ENCODE results near the gene BMP5. TPM values are rescaled to one million over a fixed set of nuclear protein-coding genes. Genes with fewer than 3 reads are reported as not detected.

BMP5 gene
- total RNA-seq, 2 donors from 2014 or later: not detected

DNA sequence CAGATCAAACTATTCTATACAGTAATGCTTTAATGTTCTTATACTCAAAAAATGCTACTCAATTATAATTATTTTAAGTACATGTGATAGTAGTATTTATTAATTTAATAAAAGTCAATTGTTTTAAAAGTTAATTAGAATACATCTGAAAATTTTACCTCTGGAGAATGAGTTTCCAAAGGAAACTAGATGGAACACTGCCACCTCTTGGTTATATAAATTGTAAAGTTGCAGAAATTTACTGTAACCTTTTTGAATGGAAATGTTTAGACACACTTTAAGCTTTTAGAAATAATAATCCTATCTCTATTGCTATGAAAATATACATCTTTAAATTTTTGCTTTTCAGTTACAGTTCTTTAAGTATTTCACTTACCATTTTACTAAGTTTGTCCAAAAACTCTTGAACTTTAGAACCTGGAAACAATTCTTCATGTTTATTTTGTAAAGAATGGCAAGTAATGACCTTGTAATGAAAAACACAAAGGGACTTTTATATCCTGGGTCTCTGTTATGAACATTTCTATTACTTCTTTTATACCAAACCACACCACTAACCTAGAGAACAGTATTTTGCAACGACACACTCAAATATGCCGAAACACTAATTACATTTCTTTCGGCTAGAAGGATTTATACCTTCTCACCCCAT lies 10.9 kb upstream of the BMP5 start:
- DNase-seq (ENCODE audit: low spot score in 2 of 2): no peak
- no peaks in the 10 kb centered on the region for H3K9me3 Mint-ChIP-seq
- ATAC-seq: no peak
- no peaks in the 10 kb centered on the region for H3K36me3 Mint-ChIP-seq
- no peak overlapping the region for H3K27ac Mint-ChIP-seq

DNA sequence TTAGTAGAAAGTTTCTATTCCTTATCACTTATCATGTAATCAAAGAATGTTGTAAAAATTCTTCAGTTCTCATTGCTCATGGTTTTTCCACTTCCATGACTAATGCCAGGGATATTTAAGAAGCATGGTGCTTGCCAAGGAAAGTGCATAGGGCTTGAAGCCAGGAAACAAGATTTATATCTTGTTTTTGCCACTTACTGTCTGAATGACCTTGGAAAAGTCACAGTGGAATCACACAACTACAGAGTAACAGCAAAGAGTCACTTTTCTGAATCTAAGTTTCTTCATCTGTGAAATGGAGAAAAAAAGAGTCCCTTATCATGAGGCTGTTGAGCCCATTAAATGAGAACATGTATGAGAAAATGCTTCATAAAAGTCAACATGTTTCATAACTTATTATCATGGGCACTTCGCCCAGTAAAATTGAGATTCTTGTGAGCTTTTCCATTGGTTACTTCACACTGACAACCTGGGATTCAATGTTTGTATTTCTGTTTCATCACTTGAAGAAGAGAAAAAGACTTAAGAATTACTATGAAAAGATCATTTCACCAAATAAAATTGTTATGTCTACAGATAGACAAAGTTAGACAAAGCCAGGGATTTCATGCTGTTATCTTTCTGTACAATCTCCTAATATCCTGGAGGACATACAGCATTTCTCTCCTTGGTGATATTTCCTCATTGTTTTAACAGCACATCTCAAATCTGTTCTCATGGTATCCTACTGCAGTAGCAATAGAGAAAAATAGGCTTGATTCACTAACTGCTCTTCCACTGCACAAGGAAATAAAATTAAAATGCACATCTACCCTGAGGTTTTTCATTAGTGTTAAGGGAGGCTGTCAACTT lies 7.6 kb upstream of the BMP5 start:
- peaks cover 0 to 4% of the 10 kb centered on the region in 2 donors for H3K9me3 Mint-ChIP-seq
- ATAC-seq (no peak), DNase-seq (ENCODE audit: low spot score in 2 of 2) (no peak)
- H3K36me3 Mint-ChIP-seq: no peaks in the 10 kb centered on the region
- no peak overlapping the region for H3K27ac Mint-ChIP-seq

DNA sequence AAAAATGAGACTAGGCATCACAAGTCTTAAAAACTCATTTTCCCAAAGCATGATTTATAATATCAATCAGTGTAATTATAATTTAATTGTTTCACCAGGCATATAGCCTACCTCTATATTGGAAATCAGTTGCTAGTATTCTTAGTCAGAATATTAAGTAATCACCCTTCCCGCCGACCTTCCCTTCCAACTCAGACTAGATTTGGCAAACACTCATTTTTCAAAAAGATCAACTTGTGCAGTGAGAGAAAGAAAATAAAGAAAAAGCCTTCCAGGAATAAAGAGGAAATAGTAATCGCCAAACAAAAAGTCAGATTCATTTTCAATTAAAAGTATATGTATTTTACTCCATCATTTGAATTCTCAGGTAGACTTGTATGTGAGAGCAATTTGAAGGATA lies 1.9 kb upstream of the BMP5 start:
- no peak overlapping the region for H3K27ac Mint-ChIP-seq
- ATAC-seq (no peak), DNase-seq (ENCODE audit: low spot score in 2 of 2) (no peak)
- peaks cover 0 to 12% of the 10 kb centered on the region in 2 donors for H3K9me3 Mint-ChIP-seq
- no peaks in the 10 kb centered on the region for H3K36me3 Mint-ChIP-seq

DNA sequence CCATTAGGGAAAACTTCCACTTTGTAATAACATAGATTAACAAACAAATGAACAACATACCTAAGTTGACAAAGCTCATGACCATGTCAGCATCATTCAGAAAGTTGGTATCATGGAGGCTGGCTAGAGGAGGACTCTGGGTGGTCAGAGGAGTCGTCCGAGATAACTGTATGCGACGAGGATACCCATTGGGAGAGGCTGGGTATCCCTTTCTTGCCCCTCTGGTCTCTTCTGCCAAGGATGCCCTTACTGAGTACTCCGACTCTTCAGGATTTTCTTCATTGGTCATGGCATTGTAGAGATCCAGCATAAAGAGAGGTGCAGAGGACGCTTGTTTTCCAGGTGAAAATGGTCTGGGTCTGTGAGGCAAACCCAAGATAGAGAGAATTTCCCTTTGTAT lies 1.1 kb downstream of the BMP5 start:
- Mint-ChIP-seq H3K36me3 (peaks cover 0 to 5% of the 10 kb centered on the region in 2 donors), H3K27ac (no peak overlapping the region), H3K9me3 (peaks cover 5 to 18% of the 10 kb centered on the region in 2 donors)
- ATAC-seq (no peak), DNase-seq (ENCODE audit: low spot score in 2 of 2) (no peak)

DNA sequence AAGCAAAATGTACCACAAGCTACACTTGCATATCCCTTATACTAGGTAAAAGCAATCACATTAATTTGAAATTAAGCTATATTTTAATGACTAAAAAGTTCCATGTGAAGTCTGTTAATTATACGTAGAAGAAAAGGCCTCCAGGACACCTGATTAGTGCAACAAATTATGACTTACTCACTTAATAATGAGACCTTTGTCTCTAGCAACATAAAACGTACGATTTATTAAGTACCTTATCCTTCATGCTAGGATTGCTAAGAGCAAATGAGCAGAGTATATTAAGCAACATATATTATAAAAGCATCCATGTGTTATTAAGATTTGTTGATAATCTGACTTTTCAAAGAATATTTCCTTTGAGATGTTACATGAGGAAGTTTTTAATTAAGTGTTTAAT lies 2.5 kb downstream of the BMP5 start:
- no peak for DNase-seq (ENCODE audit: low spot score in 2 of 2)
- ATAC-seq: no peak
- Mint-ChIP-seq H3K36me3 (peaks cover 0 to 5% of the 10 kb centered on the region in 2 donors), H3K27ac (no peak overlapping the region), H3K9me3 (peaks cover 10 to 16% of the 10 kb centered on the region in 2 donors)

DNA sequence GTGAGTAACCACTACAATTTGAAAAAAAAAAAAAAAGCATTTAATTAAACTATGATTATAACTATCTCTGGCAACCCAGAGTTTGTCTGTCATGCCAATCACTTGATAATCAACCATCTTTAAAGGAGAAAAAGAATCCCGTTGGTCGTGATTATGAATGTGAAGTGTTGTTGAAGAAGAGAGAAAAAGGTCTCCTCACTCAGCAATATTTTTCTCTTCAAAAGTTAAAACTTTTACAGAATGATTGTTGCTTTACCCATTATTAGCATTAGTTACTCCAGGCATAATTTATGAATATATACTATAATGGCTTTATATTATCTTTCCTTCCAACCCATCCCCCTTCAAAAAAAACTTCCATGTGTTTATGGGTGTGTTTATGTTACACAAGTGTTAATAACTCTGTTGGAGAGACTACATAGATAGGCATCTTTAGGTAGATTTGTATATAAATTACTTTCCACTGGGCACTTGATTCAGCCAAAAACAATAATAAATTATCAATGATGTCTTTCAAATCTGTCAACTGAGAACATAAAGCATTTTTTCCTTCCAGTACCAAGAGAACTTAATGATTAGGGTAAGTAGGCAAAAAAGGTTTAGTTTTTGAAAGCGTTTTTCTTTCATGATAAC lies 5.1 kb downstream of the BMP5 start:
- Mint-ChIP-seq H3K9me3 (peaks cover 14 to 22% of the 10 kb centered on the region in 2 donors), H3K27ac (no peak overlapping the region), H3K36me3 (peaks cover 0 to 5% of the 10 kb centered on the region in 2 donors)
- DNase-seq (ENCODE audit: low spot score in 2 of 2) (no peak), ATAC-seq (no peak)

DNA sequence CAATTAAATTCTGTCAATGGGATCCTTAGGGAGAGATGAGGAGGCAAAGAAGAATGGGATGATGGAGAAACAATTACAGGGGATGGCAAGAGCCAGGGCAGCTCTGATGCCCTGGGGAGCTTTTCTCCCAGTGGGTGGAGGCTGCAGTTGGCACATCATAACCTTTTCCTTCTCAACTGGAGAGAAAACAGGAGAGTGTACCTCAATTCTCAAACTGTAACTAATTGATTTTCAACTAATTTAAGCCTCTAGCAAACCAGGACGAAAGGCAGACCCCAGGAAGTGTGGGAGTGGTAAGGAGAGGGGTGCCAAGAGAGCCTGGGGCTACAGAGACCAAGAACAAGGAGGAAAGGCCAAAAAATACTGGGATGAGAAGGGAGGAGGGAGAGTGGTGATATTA lies 5.7 kb downstream of the BMP5 start:
- H3K27ac Mint-ChIP-seq: peak overlapping the region in 1 of 2 donors; percentile 17
- DNase-seq (ENCODE audit: low spot score in 2 of 2): no peak
- no peak for ATAC-seq
- H3K36me3 Mint-ChIP-seq: peaks cover 0 to 5% of the 10 kb centered on the region in 2 donors
- peaks cover 14 to 16% of the 10 kb centered on the region in 2 donors for H3K9me3 Mint-ChIP-seq

DNA sequence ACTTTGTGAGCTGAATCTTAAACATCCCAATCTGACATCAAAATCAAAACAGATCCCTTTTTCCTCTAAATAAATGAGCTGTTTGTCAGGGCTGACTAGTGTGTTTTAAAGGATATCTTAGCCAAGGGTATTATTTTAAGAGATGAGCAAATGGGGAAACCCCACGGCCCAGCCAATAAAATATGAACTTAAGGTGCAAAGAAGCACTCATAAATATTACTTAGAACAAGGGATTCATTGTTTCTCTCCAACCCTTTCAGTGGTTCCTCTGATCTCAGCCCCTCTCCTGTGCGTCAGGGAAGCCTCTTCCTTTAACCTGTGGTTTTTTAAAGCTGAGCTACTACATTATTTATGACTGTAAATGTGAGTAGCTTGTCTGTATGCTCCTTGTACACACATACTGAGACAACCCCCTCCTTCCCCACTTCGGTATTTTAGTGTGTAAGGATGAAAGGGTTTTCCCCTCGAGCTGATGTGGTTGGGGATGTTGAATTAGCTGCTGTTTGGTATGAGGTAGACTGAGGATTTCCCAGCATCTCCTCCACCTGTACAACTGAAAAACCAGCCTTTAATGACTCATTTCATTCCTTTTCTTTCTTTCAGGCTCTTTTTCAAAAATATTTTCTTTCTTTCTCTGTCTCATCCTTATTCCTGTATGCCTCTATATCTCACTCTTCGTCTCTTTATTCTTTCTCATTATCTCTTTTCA lies 6.5 kb downstream of the BMP5 start:
- no peak overlapping the region for H3K27ac Mint-ChIP-seq
- peaks cover 14% of the 10 kb centered on the region in 2 donors for H3K9me3 Mint-ChIP-seq
- peak; percentile 93 to 96 for ATAC-seq
- DNase-seq (ENCODE audit: low spot score in 2 of 2): peak in 1 of 2 donors; percentile 11
- H3K36me3 Mint-ChIP-seq: peaks cover 0 to 5% of the 10 kb centered on the region in 2 donors

DNA sequence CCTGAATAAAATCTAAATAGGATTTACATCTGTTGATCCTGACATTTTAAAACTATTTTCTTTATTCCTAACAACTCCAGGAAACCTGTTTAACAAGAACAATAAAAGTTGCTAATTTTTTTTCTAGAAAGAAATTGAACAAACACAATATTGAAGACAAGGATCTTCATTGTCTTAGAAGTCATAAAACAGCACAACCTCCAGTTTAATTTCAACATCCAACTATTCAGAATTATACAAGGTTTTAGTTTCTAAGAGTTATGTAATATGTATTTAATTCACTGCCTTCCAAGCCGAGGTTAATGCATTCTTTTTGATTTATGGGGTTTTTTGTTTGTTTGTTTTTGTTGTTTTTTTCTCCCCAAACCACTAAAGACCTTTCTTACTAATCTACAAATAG lies 7.2 kb downstream of the BMP5 start:
- Mint-ChIP-seq H3K9me3 (peaks cover 14% of the 10 kb centered on the region in 2 donors), H3K36me3 (peaks cover 0 to 5% of the 10 kb centered on the region in 2 donors), H3K27ac (no peak overlapping the region)
- DNase-seq (ENCODE audit: low spot score in 2 of 2) (no peak), ATAC-seq (no peak)

DNA sequence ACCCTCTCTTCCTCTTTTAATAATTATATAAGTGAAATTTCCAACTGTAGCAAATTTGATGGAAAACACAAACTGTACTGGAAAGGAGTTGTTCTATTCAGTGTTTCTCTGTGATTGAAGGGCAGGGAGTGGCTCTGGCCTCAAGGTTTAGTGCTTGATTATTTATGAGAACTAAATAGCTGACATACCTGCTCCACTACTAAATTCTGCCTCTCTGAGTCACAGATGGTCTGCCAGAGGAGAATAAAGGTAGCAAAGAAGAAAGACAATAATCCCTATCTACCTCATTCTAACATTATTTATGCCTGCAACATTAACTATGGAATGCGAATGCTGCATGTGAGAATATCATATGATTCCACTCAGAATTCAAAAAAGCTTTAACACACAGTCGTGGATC lies 9.3 kb downstream of the BMP5 start:
- Mint-ChIP-seq H3K36me3 (peaks cover 0 to 5% of the 10 kb centered on the region in 2 donors), H3K9me3 (peaks cover 14 to 19% of the 10 kb centered on the region in 2 donors)

DNA sequence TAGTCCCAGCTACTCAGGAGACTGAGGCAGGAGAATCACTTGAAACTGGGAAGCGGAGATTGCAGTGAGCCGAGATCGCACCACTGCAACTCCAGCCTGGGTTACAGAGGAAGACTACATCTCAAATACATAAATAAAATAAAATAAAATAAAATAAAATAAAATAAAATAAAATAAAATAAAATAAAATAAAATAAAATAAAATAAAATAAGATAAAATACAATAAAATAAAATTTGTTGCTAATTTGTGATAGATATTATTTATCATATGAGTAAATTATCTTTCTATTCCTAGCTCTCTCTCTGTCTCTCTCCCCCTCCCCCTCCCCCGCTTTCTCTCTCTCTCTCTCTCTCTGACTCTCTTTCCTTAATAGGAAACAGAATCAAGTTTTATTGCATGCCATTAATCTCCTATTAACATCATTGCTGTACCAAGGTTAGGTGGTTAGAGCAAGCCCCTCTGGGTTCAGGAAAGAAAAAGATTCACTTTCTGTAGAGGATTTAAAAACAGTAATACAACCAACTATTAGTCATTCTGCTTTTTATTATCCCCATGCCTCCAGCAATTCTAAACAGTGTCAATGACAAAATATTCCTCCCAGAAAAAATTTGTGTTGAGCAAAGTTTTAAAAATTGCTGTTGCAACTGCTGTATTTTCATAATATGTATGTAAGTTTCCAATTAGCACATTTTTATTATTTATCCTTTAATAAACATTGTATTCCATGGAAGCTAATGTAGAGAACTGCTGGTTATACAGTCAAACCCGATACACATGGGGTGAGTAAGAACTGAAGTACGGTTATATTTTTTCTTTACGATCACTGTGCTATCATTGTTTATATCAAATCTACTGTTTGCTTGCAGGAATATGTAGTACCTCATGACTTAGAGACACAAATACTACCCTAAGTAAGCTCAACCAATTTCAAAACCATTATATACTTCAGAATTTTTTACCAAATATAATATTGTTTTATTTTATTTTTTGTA lies 22.1 kb downstream of the BMP5 start:
- no peak for ATAC-seq
- no peaks in the 10 kb centered on the region for H3K36me3 Mint-ChIP-seq
- H3K9me3 Mint-ChIP-seq: peaks cover 0 to 4% of the 10 kb centered on the region in 2 donors
- no peak for DNase-seq (ENCODE audit: low spot score in 2 of 2)
- no peak overlapping the region for H3K27ac Mint-ChIP-seq

More for the DNA sequence above, 9.3 kb downstream of the BMP5 start:
- no peak overlapping the region for H3K27ac Mint-ChIP-seq
- ATAC-seq (no peak), DNase-seq (ENCODE audit: low spot score in 2 of 2) (no peak)

DNA sequence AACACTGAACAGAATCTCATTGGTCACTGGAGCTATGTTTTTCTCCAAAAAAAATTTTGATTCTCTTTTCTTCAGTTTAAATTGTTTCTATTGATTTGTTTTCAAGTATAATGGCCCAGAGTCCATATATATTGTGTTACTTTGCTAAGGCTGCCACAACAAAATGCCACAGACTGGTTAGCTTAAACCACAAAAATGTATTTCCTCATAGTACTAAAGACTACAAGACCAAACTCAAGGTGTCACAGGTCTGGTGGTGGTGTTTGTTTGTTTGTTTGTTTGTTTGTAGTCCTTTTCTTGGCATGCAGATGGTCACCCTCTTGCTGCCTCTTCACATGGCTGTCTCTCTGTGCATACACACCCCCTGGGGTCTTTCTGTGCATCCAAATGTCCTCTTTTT lies 34.0 kb downstream of the BMP5 start:
- Mint-ChIP-seq H3K27ac (no peak overlapping the region), H3K36me3 (no peaks in the 10 kb centered on the region), H3K9me3 (peaks cover under 1 to 6% of the 10 kb centered on the region in 2 donors)
- DNase-seq (ENCODE audit: low spot score in 2 of 2) (no peak), ATAC-seq (no peak)

DNA sequence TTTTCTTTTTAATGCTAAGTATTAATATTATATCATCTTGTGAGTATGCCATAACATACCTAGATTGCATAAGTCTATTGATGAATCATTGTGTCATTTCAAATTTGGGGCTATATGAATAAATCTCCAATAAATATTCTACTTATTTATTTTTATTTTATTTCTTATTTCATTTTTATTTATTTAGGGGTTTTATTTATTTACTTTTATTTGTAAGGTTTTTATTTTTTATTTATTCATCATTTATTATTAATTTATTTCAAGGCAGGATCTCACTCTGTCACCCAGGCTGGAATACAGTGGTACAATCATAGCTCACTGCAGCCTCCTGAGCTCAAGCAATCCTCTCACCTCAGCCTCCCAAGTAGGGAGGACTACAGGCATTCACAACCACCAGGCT lies 36.3 kb downstream of the BMP5 start:
- no peak for ATAC-seq
- H3K36me3 Mint-ChIP-seq: no peaks in the 10 kb centered on the region
- DNase-seq (ENCODE audit: low spot score in 2 of 2): no peak

DNA sequence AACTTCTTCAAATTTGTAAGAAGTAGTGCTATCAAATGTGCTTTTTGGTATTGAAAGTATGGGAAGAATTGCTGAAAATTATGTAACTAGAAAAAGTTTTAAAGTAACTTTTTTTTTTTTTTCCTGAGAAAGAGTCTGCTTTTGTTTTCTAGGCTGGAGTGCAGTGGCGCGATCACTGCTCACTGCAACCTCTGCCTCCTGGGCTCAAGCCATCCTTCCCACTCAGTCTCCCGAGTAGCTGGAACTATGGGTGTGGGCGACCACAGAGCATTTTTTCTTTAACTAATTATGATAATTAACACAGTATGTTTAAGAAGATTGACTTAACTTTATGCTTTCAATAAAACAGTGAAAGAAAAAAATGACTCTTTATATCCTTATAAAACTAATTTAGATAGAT lies 38.4 kb downstream of the BMP5 start:
- DNase-seq (ENCODE audit: low spot score in 2 of 2): no peak
- H3K9me3 Mint-ChIP-seq: peaks cover 0 to 9% of the 10 kb centered on the region in 2 donors
- ATAC-seq: no peak
- no peak overlapping the region for H3K27ac Mint-ChIP-seq
- no peaks in the 10 kb centered on the region for H3K36me3 Mint-ChIP-seq

More for the DNA sequence above, 36.3 kb downstream of the BMP5 start:
- Mint-ChIP-seq H3K27ac (no peak overlapping the region), H3K9me3 (peaks cover 0 to 6% of the 10 kb centered on the region in 2 donors)

DNA sequence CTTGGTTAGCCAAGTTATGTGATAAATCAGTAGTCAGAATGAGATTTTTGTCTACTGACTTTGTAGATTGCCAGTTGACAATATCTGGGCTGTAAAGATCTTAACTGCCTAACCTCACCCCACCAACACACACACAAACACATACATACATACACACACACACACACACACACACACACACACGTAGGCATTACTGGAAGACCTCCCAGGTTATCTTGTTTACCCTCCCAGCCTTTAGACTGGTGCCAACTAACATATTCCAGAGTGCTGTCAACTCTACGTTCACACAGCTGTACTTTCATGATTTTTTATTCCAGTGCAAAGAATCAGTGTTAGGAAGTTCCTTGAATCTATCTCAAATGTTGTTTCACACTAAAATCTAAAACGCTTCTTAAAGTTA lies 38.9 kb downstream of the BMP5 start:
- no peak for ATAC-seq
- H3K36me3 Mint-ChIP-seq: no peaks in the 10 kb centered on the region
- H3K9me3 Mint-ChIP-seq: peaks cover 0 to 8% of the 10 kb centered on the region in 2 donors

DNA sequence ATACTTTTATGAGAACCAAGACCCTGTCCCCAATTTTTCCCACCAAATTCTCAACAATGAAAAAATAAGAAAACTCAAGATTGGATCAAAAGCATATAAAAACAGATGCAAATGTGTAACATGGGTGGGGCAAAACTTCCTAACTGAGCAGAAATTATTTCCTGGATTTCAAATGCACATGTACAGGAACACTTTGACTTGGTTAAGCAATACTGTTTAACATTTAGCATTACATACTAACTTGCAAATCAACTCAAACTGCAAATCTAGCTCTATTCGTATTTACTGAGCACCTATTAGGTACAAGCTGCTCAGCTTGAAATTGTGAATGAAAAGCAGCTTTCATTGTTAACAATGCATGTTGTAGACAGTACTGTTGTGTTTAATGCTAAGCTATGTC lies 40.2 kb downstream of the BMP5 start:
- DNase-seq (ENCODE audit: low spot score in 2 of 2) (no peak), ATAC-seq (no peak)
- no peaks in the 10 kb centered on the region for H3K36me3 Mint-ChIP-seq
- peaks cover 0 to 3% of the 10 kb centered on the region in 2 donors for H3K9me3 Mint-ChIP-seq
- no peak overlapping the region for H3K27ac Mint-ChIP-seq

More for the DNA sequence above, 38.9 kb downstream of the BMP5 start:
- no peak overlapping the region for H3K27ac Mint-ChIP-seq
- no peak for DNase-seq (ENCODE audit: low spot score in 2 of 2)

All from activated naive CD4-positive, alpha-beta T cell treated with anti-CD3 and anti-CD28 coated beads, Interleukin-2, amount 50 U/mL, for 72 hours (primary cell).